Suprapubic skin (tissue), 3 donors: ENCODE results near the gene RPS6KA4.

Experiments
- CTCF ChIP-seq, 2 donors: fragments of 200-600 bp in 1 of 2; fragments of 450-650 bp in 1 of 2; sonication (generic) in 1 of 2; IDR thresholded peaks; one replicate each; pipeline ENCODE4 v1.5.1; 2016 to 2019; ENCODE audit warnings: antibody characterized with exemption in 2 of 2, mild to moderate bottlenecking in 1 of 2, moderate library complexity in 1 of 2
- POLR2A ChIP-seq, 2 donors: fragments of 450-650 bp; IDR thresholded peaks; one replicate each; pipeline ENCODE4 v1.6.1; 2017; ENCODE audit warnings: antibody characterized with exemption in 2 of 2, mild to moderate bottlenecking in 2 of 2, moderate library complexity in 2 of 2

- TF ChIP-seq CTCF (IDR thresholded peaks at IDR 0.05) (no peak), POLR2A (IDR thresholded peaks at IDR 0.05) (no peak)
These were observed 42.2 kb upstream of the RPS6KA4 start for GRCh38 chr11:64316672-64317324.
